Measurements from ENCODE around the gene OSGIN1. TPM values are rescaled to one million over a fixed set of nuclear protein-coding genes. Genes with fewer than 3 reads are reported as not detected.

The OSGIN1 gene
- total RNA-seq, 1 donor from 2014 or later: 2.2 TPM

GRCh38 chr16:83917152-83918120 lies 35.6 kb upstream of the OSGIN1 start:
- H3K27ac Mint-ChIP-seq: no peak overlapping the region
- peaks cover 31% of the 10 kb centered on the region for H3K36me3 Mint-ChIP-seq (ENCODE audit: low read depth)
- intact Hi-C loops (cut with micrococcal nuclease): no loop called here
- no peak for DNase-seq (ENCODE audit: low spot score)
- no peak overlapping the region for H3K4me3 Mint-ChIP-seq
- H3K9me3 Mint-ChIP-seq: no peaks in the 10 kb centered on the region
- no peaks in the 10 kb centered on the region for H3K4me1 Mint-ChIP-seq (ENCODE audit: low read depth)
- H3K27me3 Mint-ChIP-seq (ENCODE audit: insufficient read depth): no peaks in the 10 kb centered on the region

DNA sequence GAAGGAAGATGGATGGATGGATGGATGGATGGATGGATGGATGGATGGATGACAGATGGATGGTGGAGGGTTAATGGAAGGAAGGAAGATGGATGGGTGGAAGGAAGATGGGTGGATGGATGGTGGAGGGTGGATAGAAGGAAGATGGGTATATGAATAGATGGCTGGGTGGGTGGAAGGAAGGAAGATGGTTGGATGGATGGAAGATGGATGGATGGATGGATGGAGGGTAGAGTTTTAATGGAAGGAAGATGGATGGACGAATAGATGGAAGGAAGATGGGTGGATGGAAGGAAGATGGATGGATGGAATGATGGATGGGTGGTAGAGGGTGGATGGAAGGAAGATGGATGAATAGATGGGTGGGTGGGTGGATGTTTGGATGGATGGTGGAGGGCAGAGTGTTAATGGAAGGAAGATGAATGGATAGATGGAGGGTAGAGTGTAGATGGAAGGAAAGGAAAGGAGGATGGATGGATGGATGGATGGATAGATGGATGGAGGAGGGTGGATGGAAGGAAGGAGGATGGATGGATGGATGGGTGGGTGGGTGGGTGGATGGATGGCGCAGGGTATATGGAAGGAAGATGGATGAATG lies 32.0 kb upstream of the OSGIN1 start:
- no peak overlapping the region for H3K4me3 Mint-ChIP-seq
- peaks cover 25% of the 10 kb centered on the region for H3K36me3 Mint-ChIP-seq (ENCODE audit: low read depth)
- H3K9me3 Mint-ChIP-seq: no peaks in the 10 kb centered on the region
- intact Hi-C loops (cut with micrococcal nuclease): no loop called here
- no peaks in the 10 kb centered on the region for H3K4me1 Mint-ChIP-seq (ENCODE audit: low read depth)
- DNase-seq (ENCODE audit: low spot score): no peak
- no peak overlapping the region for H3K27ac Mint-ChIP-seq
- H3K27me3 Mint-ChIP-seq (ENCODE audit: insufficient read depth): no peaks in the 10 kb centered on the region

- Mint-ChIP-seq H3K4me3 (no peak overlapping the region), H3K27me3 (ENCODE audit: insufficient read depth) (no peaks in the 10 kb centered on the region), H3K4me1 (ENCODE audit: low read depth) (no peaks in the 10 kb centered on the region), H3K36me3 (ENCODE audit: low read depth) (peaks cover 11% of the 10 kb centered on the region), H3K9me3 (no peaks in the 10 kb centered on the region), H3K27ac (no peak overlapping the region)
- intact Hi-C loops (cut with micrococcal nuclease): no loop called here
- no peak for DNase-seq (ENCODE audit: low spot score)
These were observed 29.3 kb upstream of the OSGIN1 start for GRCh38 chr16:83923581-83924365.

GRCh38 chr16:83924686-83925085 lies 28.4 kb upstream of the OSGIN1 start:
- Mint-ChIP-seq H3K36me3 (ENCODE audit: low read depth) (peaks cover 5% of the 10 kb centered on the region), H3K4me1 (ENCODE audit: low read depth) (no peaks in the 10 kb centered on the region), H3K27me3 (ENCODE audit: insufficient read depth) (no peaks in the 10 kb centered on the region), H3K4me3 (no peak overlapping the region), H3K9me3 (no peaks in the 10 kb centered on the region), H3K27ac (no peak overlapping the region)
- no peak for DNase-seq (ENCODE audit: low spot score)
- intact Hi-C loops (cut with micrococcal nuclease): no loop called here

DNA sequence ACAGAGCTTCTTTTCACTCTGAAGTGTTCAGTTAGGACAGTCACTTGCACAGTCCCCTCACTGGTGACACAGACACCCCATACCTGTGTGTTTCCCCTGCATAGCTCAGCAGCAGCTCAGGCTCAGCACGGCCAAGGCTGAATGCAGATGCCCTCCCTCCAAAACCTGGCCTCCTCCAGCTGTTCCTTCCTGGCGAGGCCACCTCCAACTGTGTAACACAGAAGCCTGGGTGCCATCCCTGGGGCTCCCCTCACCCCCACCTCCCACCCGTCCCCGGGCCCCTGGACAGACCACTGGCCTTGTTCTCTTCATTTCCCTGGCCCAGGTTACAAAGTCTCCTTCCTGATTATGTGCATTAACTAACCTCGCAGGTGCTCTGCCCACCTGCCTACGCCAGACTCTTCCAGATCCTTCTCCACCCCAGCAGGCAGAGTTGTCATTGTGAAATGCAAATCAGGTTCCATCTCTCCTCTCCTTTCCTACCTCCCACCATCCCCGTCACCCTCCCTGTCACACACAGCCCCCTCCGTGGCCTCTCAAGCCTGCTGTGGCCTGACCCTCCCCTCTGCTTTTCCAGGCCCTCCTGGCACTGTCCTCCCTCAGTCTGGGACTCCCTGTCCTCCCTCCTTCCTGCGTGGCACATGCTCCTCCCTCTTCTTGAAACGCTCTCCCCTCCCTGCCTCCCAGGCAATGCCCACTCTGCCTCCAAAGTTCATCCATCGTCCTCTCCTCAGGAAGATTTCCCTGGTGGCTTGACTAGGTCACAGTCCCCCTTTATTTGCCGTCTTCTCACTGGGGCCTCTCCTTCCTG lies 27.7 kb upstream of the OSGIN1 start:
- H3K27me3 Mint-ChIP-seq (ENCODE audit: insufficient read depth): no peaks in the 10 kb centered on the region
- H3K27ac Mint-ChIP-seq: no peak overlapping the region
- no peaks in the 10 kb centered on the region for H3K9me3 Mint-ChIP-seq
- no peaks in the 10 kb centered on the region for H3K4me1 Mint-ChIP-seq (ENCODE audit: low read depth)
- H3K36me3 Mint-ChIP-seq (ENCODE audit: low read depth): peaks cover 3% of the 10 kb centered on the region
- intact Hi-C loops (cut with micrococcal nuclease): no loop called here
- no peak for DNase-seq (ENCODE audit: low spot score)
- no peak overlapping the region for H3K4me3 Mint-ChIP-seq

- no peak for DNase-seq (ENCODE audit: low spot score)
- no peak overlapping the region for H3K4me3 Mint-ChIP-seq
- no peak overlapping the region for H3K27ac Mint-ChIP-seq
- no peaks in the 10 kb centered on the region for H3K9me3 Mint-ChIP-seq
- no peaks in the 10 kb centered on the region for H3K4me1 Mint-ChIP-seq (ENCODE audit: low read depth)
- intact Hi-C loops (cut with micrococcal nuclease): loop anchor here (1.0 kb wide), 2 partner anchors 100 to 139 kb away; no protein-coding TSS in a partner anchor
- H3K36me3 Mint-ChIP-seq (ENCODE audit: low read depth): no peaks in the 10 kb centered on the region
- H3K27me3 Mint-ChIP-seq (ENCODE audit: insufficient read depth): no peaks in the 10 kb centered on the region
These were observed 26.9 kb upstream of the OSGIN1 start for GRCh38 chr16:83925957-83926725.

- Mint-ChIP-seq H3K9me3 (no peaks in the 10 kb centered on the region), H3K36me3 (ENCODE audit: low read depth) (no peaks in the 10 kb centered on the region), H3K27ac (no peak overlapping the region), H3K27me3 (ENCODE audit: insufficient read depth) (no peaks in the 10 kb centered on the region), H3K4me3 (no peak overlapping the region), H3K4me1 (ENCODE audit: low read depth) (no peaks in the 10 kb centered on the region)
- intact Hi-C loops (cut with micrococcal nuclease): loop anchor here (1.0 kb wide), 2 partner anchors 101 to 138 kb away; no protein-coding TSS in a partner anchor
- peak; percentile 17 for DNase-seq (ENCODE audit: low spot score)
These were observed 26.2 kb upstream of the OSGIN1 start for GRCh38 chr16:83926726-83927397.

DNA sequence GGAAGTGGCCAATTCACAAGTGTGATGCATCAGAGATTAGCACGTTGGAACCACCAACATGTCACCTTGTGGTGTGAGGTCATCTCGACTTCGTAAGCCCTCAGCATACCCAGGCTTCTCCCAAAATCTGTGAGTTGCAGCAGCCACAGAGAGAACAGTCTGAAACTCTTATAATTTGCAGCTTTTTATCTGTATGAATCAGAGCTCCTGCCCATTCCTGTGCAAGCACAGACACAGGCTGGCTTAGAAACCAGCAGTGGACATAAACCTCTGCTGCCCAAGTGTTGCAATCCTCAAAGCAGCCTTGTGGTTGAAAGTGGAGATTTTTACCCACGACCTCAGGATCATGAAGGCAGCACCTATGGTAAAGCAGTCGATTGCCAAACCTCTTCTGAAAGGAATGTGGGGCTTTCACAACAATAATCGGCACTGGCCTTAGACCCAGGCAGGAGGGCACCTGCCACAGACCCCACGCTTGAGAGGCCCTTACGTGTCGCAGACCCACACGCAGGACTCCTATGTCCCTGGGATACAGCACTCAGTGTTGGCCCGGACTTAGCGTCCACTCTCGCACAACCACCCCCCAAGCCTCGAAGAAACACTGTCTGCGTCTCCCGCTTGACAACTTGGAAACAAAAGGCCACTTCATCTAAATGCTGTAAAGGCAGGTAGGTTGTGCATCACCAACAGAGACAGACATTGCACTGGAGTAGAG lies 24.5 kb upstream of the OSGIN1 start:
- H3K4me1 Mint-ChIP-seq (ENCODE audit: low read depth): no peaks in the 10 kb centered on the region
- H3K27ac Mint-ChIP-seq: no peak overlapping the region
- intact Hi-C loops (cut with micrococcal nuclease): no loop called here
- no peak for DNase-seq (ENCODE audit: low spot score)
- no peaks in the 10 kb centered on the region for H3K27me3 Mint-ChIP-seq (ENCODE audit: insufficient read depth)
- H3K4me3 Mint-ChIP-seq: no peak overlapping the region
- H3K9me3 Mint-ChIP-seq: no peaks in the 10 kb centered on the region
- H3K36me3 Mint-ChIP-seq (ENCODE audit: low read depth): no peaks in the 10 kb centered on the region

GRCh38 chr16:83929811-83930555 lies 23.1 kb upstream of the OSGIN1 start:
- intact Hi-C loops (cut with micrococcal nuclease): no loop called here
- no peak for DNase-seq (ENCODE audit: low spot score)
- Mint-ChIP-seq H3K9me3 (no peaks in the 10 kb centered on the region), H3K27me3 (ENCODE audit: insufficient read depth) (no peaks in the 10 kb centered on the region), H3K4me1 (ENCODE audit: low read depth) (no peaks in the 10 kb centered on the region), H3K27ac (no peak overlapping the region), H3K36me3 (ENCODE audit: low read depth) (no peaks in the 10 kb centered on the region), H3K4me3 (no peak overlapping the region)

DNA sequence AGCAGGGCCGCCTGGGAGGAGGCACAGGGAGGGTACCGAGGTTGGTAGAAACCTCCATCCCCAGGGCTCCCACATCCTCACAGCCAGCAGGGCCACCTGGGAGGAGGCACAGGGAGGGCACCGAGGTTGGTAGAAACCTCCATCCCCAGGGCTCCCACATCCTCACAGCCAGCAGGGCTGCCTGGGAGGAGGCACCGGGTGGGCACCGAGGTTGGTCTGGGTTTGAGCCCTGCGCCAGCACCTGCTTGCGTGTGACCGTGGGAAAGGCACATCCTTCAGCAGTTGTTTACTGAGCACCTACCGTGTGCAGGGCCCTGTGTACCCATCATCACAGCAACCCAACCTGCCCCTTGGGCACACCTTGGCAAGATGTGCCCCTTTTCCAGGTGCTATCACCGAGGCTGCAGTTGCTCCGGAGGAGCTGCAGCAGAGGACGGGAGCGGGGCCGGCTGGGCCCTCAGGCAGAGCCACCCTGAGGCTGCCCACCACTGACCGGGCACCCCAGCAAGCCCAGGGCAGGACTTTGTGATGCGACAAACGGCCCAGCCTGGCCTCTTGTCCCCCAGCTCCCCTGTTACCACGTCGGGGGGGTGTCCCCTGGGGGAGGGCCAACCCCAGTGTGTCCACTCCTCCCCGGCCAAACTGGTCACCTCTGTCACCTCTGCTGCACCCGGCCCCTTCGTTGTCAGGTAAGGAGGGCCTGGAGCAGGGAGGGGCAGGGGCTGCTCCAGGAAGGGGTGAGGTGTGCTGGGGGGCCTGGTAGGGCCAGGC lies 22.1 kb upstream of the OSGIN1 start:
- no peak overlapping the region for H3K4me3 Mint-ChIP-seq
- no peaks in the 10 kb centered on the region for H3K36me3 Mint-ChIP-seq (ENCODE audit: low read depth)
- intact Hi-C loops (cut with micrococcal nuclease): no loop called here
- H3K27me3 Mint-ChIP-seq (ENCODE audit: insufficient read depth): no peaks in the 10 kb centered on the region
- no peak overlapping the region for H3K27ac Mint-ChIP-seq
- H3K4me1 Mint-ChIP-seq (ENCODE audit: low read depth): no peaks in the 10 kb centered on the region
- DNase-seq (ENCODE audit: low spot score): no peak
- no peaks in the 10 kb centered on the region for H3K9me3 Mint-ChIP-seq

All from activated T-helper 1 cell treated with anti-CD3 and anti-CD28 coated beads, Interleukin-12 subunit alpha, Interleukin-12 subunit beta, Interleukin-2, Interleukin-4 antibody, amounts not matched to agents 30 ng/mL and 10 ng/mL and 1 ng/mL, durations not matched to agents 14 hours and 24 hours and 36 hours (primary cell).